K562 (cell line): ENCODE results near the gene CTIF. TPM values are rescaled to one million over a fixed set of nuclear protein-coding genes. Genes with fewer than 3 reads are reported as not detected.

Source experiments
- ATAC-seq: fragments of 200-7000 bp; cut with Tn5 transposase; 3 replicates; pipeline ENCODE4 v1.9.1; 2020; ENCODE audit warnings: moderate library complexity
- BruUV-seq: library from RNA; stranded (reverse); fragments of 400-500 nt; replicated peaks from 2 replicates; lab custom pipeline; 2021; lab: Mats Ljungman, UMichigan
- CTCF ChIA-PET: fragments of 300-600 bp; formaldehyde crosslinking; extraction: SDS; loops from one replicate; lab custom pipeline; 2021; ENCODE audit warnings: low intra/inter-chr PET ratio; lab: Yijun Ruan, JAX
- POLR2A ChIA-PET: fragments of 300-600, 350-650 bp; sonication (Branson Sonifier 250); formaldehyde crosslinking; extraction: SDS; loops from one replicate; lab custom pipeline; 2021; ENCODE audit warnings: antibody characterized with exemption, inconsistent platforms; lab: Yijun Ruan, JAX
- DNase-seq, 4 experiments: peaks; one replicate each; pipeline versions ENCODE4 v3.0.0 to v3.0.0-alpha.2; 2011 to 2018; ENCODE audit warnings: low spot score in 3 of 4, mixed read lengths in 3 of 4; ENCODE audit errors: extremely low read depth in 1 of 4
- FAIRE-seq: peaks from 2 replicates; lab custom pipeline; 2011; peaks lifted over from hg19 to GRCh38; lab: Jason Lieb, UNC
- H2AFZ ChIP-seq: 2 replicates; pipeline ENCODE4 v1.6.0; 2011; ENCODE audit warnings: low read depth, low read length, control low read depth, inconsistent platforms
- H3K27ac ChIP-seq: fragments of 200-600 bp; 3 replicates; pipeline ENCODE4 v1.8.0; 2011; ENCODE audit warnings: low read depth, mild to moderate bottlenecking, control low read depth, inconsistent platforms, low read length, moderate library complexity, mixed read lengths; ENCODE audit errors: extremely low read depth
- H3K27me3 ChIP-seq, 2 experiments: fragments of 300-600 bp in 1 of 2; 2 replicates in 1 of 2; 3 replicates in 1 of 2; pipeline versions ENCODE4 v1.6.0 to v1.8.0; 2011; ENCODE audit warnings: inconsistent platforms in 2 of 2, low read length in 2 of 2, mild to moderate bottlenecking in 1 of 2, mixed read lengths in 1 of 2, moderate library complexity in 1 of 2; ENCODE audit not compliant: control insufficient read depth in 2 of 2, insufficient read depth in 2 of 2
- H3K36me3 ChIP-seq: fragments of 300-600 bp; 3 replicates; pipeline ENCODE4 v1.8.0; 2011; ENCODE audit warnings: mild to moderate bottlenecking, low read length, inconsistent platforms; ENCODE audit not compliant: control insufficient read depth, insufficient read depth
- H3K4me1 ChIP-seq, 2 experiments: fragments of 200-600 bp in 1 of 2; replicated peaks in 1 of 2; 2 replicates in 1 of 2; 3 replicates in 1 of 2; pipeline versions ENCODE4 v1.5.1 to v1.8.0; 2011; ENCODE audit warnings: inconsistent platforms in 2 of 2, low read length in 2 of 2, mild to moderate bottlenecking in 1 of 2, mixed read lengths in 1 of 2, moderate library complexity in 1 of 2; ENCODE audit not compliant: control insufficient read depth in 2 of 2, insufficient read depth in 2 of 2
- H3K4me2 ChIP-seq: 2 replicates; pipeline ENCODE4 v1.6.1; 2011; ENCODE audit warnings: low read length, control low read depth, inconsistent platforms, mixed read lengths; ENCODE audit not compliant: insufficient read depth
- H3K4me3 ChIP-seq: fragments of 200-600 bp; sonication (generic), shearing (Covaris generic); 2 replicates; pipeline ENCODE4 v1.5.1; 2016; ENCODE audit warnings: control low read depth, inconsistent platforms
- H3K79me2 ChIP-seq: fragments of 200-600 bp; 3 replicates; pipeline ENCODE4 v1.8.0; 2011; ENCODE audit warnings: low read length, inconsistent platforms; ENCODE audit not compliant: control insufficient read depth, insufficient read depth
- H3K9ac ChIP-seq, 2 experiments: 2 replicates each; pipeline versions ENCODE4 v1.6.0 to v1.6.1; 2011; ENCODE audit warnings: low read depth in 2 of 2, low read length in 2 of 2, control low read depth in 1 of 2, inconsistent platforms in 1 of 2, mild to moderate bottlenecking in 1 of 2, mixed read lengths in 1 of 2; ENCODE audit not compliant: insufficient read depth in 1 of 2
- H3K9me1 ChIP-seq: one replicate; pipeline ENCODE4 v1.6.0; 2011; ENCODE audit warnings: inconsistent platforms, mild to moderate bottlenecking, low read length, moderate library complexity; ENCODE audit not compliant: control insufficient read depth, insufficient read depth
- H3K9me3 ChIP-seq: replicated peaks from 2 replicates; pipeline ENCODE4 v1.5.1; 2011; ENCODE audit warnings: low read depth, low read length, inconsistent platforms; ENCODE audit not compliant: control insufficient read depth, insufficient read depth
- H4K20me1 ChIP-seq: replicated peaks from 2 replicates; pipeline ENCODE4 v1.6.1; 2011; ENCODE audit warnings: low read length, inconsistent platforms, mixed read lengths; ENCODE audit not compliant: control insufficient read depth, insufficient read depth
- BMI1 ChIP-seq: fragments of 150-350 bp; IDR thresholded peaks from 2 replicates; pipeline ENCODE4 v1.6.1; 2014; ENCODE audit warnings: low read length
- BRCA1 ChIP-seq, 2 experiments: fragments of 450-650 bp in 1 of 2; sonication (generic) in 1 of 2; formaldehyde crosslinking in 1 of 2; IDR thresholded peaks; 2 replicates each; pipeline versions ENCODE4 v1.5.0 to v1.6.1; 2017 to 2020; ENCODE audit warnings: mild to moderate bottlenecking in 1 of 2, missing genetic modification reagents in 1 of 2
- CCNT2 ChIP-seq: IDR thresholded peaks from 2 replicates; pipeline ENCODE4 v1.6.1; 2011; ENCODE audit warnings: borderline replicate concordance, low read depth, mild to moderate bottlenecking, moderate library complexity, mixed read lengths, low read length; ENCODE audit not compliant: insufficient read length; ENCODE audit errors: extremely low read depth
- CEBPZ ChIP-seq: fragments of 150-350 bp; IDR thresholded peaks from 2 replicates; pipeline ENCODE4 v1.6.1; 2014; ENCODE audit warnings: low read depth, mild to moderate bottlenecking, low read length, borderline replicate concordance
- CREB3L1 ChIP-seq: fragments of 450-650 bp; IDR thresholded peaks from 2 replicates; pipeline ENCODE4 v1.6.1; 2014; ENCODE audit warnings: low read depth, mild to moderate bottlenecking, moderate library complexity, borderline replicate concordance
- CSDE1 ChIP-seq, 2 experiments: fragments of 450-650 bp; IDR thresholded peaks; 2 replicates each; pipeline ENCODE4 v1.6.1; 2016; ENCODE audit warnings: mild to moderate bottlenecking in 1 of 2
- CTBP1 ChIP-seq: fragments of 450-650 bp; IDR thresholded peaks from 2 replicates; pipeline ENCODE4 v1.6.1; 2016; ENCODE audit warnings: borderline replicate concordance
- FOXJ3 ChIP-seq: sonication (generic); formaldehyde crosslinking; IDR thresholded peaks from 2 replicates; pipeline ENCODE4 v1.4.0; 2020; ENCODE audit warnings: mild to moderate bottlenecking, missing genetic modification reagents
- MAX ChIP-seq: sonication (generic); formaldehyde crosslinking; IDR thresholded peaks from 2 replicates; pipeline ENCODE4 v1.9.0; 2022; ENCODE audit warnings: mild to moderate bottlenecking, missing genetic modification reagents
- PML ChIP-seq: IDR thresholded peaks from 2 replicates; pipeline ENCODE4 v1.6.1; 2012; ENCODE audit warnings: low read length, inconsistent platforms
- STAG1 ChIP-seq: sonication (generic); formaldehyde crosslinking; IDR thresholded peaks from 2 replicates; pipeline ENCODE4 v1.5.0; 2020; ENCODE audit warnings: missing genetic modification reagents, borderline replicate concordance
- STAT5A ChIP-seq: IDR thresholded peaks from 2 replicates; pipeline ENCODE4 v1.6.1; 2012; ENCODE audit warnings: low read length, inconsistent platforms, borderline replicate concordance
- SUPT5H ChIP-seq: fragments of 450-650 bp; IDR thresholded peaks from 2 replicates; pipeline ENCODE4 v1.6.1; 2016
- TCF3 ChIP-seq: sonication (generic); formaldehyde crosslinking; IDR thresholded peaks from 2 replicates; pipeline ENCODE4 v1.4.0; 2020; ENCODE audit warnings: mild to moderate bottlenecking, missing genetic modification reagents
- ZNF444 ChIP-seq: fragments of 250-450 bp; sonication (Bioruptor Pico); IDR thresholded peaks from 2 replicates; pipeline ENCODE4 v1.4.0; 2020; ENCODE audit warnings: mild to moderate bottlenecking, moderate library complexity
- ZNF766 ChIP-seq: fragments of 200-800 bp; sonication (Bioruptor generic); conservative IDR thresholded peaks from 2 replicates; pipeline ENCODE4 v1.6.1; 2016; ENCODE audit warnings: missing genetic modification characterization, missing compliant biosample characterization
- WGBS: fragments of 100-300 bp; shearing (Covaris generic); methylation state at CpG from one replicate; pipeline ENCODE4 v1.1.6; 2016; ENCODE audit warnings: low coverage, mixed read lengths; ENCODE audit not compliant: insufficient coverage; ENCODE audit errors: missing lambda C conversion rate; 5-methylcytosine and 5-hydroxymethylcytosine counted together
- in situ Hi-C: fragments of 300-500 bp; cut with MboI; formaldehyde crosslinking; loops from 4 replicates; pipeline ENCODE4 v1.15.0; 2018; ENCODE audit warnings: inconsistent platforms, mixed read lengths
- intact Hi-C: fragments of 100-400 bp; cut with micrococcal nuclease; formaldehyde crosslinking; loops from 2 replicates; pipeline ENCODE4 v1.14.2; 2022
- polyA plus RNA-seq, 8 experiments: library from polyadenylated mRNA; depleted of rRNA in 4 of 8; stranded (reverse) in 5 of 8; unstranded in 3 of 8; fragments of >200 nt; fragmentation: Nextera tagmentation in 2 of 8; fragmentation: Illumina TruSeq in 1 of 8; extraction: Ambion mirVana in 2 of 8; extraction: Trizol in 1 of 8; gene quantifications; 2 replicates each; pipeline versions ENCODE4 v1.2.1 to v1.2.3, GENCODE V29; 2011 to 2014; ENCODE audit warnings: inconsistent platforms in 1 of 8, missing spikeins in 1 of 8
- total RNA-seq, 7 experiments: library from RNA; depleted of rRNA in 6 of 7; stranded (reverse); fragments of >200 nt in 6 of 7; fragmentation: Illumina TruSeq in 2 of 7; extraction: Trizol in 2 of 7; gene quantifications; 2 replicates each; pipeline versions ENCODE4 v1.2.1 to v1.2.3, GENCODE V29; 2011 to 2021; ENCODE audit warnings: low replicate concordance in 1 of 7
- TF ChIP-seq, protein P1 (sequence below): sonication (generic); formaldehyde crosslinking; IDR thresholded peaks from 2 replicates; pipeline ENCODE4 v1.8.0; 2022; ENCODE audit warnings: missing genetic modification reagents, mild to moderate bottlenecking, borderline replicate concordance

Gene CTIF
- total and polyA plus RNA-seq, 9 of the 15 experiments (the other 6 are each of a cell fraction or from before 2014, with no cell fraction given) = 0.17 to 11.5 (median 2.2) TPM

- TF ChIP-seq CREB3L1 = no peak
- TF ChIP-seq BRCA1 (IDR thresholded peaks at IDR 0.05) = no peak
- no peak for TF ChIP-seq BRCA1 (CRISPR knock-in tag; IDR thresholded peaks at IDR 0.05)
- TF ChIP-seq ZNF444 (CRISPR knock-in tag) = no peak
- no peak for TF ChIP-seq SUPT5H
- no peak for TF ChIP-seq CSDE1 (IDR thresholded peaks at IDR 0.05)
- TF ChIP-seq FOXJ3 (CRISPR knock-in tag) = no peak
These were observed 343.5 kb downstream of the CTIF start (continued) for GRCh38 chr18:48882379-48882778.

DNA sequence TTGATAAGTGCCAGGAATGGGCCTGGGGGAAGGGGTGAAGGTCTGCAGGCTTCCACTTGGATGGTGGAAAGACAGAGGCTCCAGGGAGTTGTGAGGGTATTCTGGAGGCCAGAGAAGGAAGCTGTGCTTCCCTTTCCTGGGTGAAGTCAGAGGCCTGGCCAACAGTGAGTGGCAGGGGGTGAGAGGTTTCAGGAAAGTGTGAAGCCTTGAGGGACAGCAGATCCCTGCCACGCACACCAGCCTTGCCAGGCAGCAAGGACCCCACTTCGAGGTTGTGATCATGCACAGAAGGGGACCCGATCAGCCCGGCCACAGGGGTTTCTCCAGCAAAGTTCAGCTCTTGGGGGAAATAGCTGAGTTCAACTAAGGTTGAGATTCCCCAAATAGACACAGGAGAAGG, 345.5 kb downstream of the CTIF start:
- Histone ChIP-seq H3K27ac (no peak overlapping the region), H3K4me1 (peaks cover 0 to under 1% of the 10 kb centered on the region in 2 experiments; a peak in 2 of 5 replicates), H4K20me1 (no peaks in the 10 kb centered on the region), H3K9me3 (no peaks in the 10 kb centered on the region), H3K9me1 (no peaks in the 10 kb centered on the region), H3K4me2 (no peak overlapping the region), H3K36me3 (no peaks in the 10 kb centered on the region), H3K79me2 (no peaks in the 10 kb centered on the region), H3K27me3 (no peaks in the 10 kb centered on the region), H3K9ac (no peak overlapping the region), H2AFZ (no peak overlapping the region), H3K4me3 (no peak overlapping the region)
- BruUV-seq = no TSS peak
- in situ Hi-C loops (no loop called here), intact Hi-C loops (no loop called here)
- ChIA-PET CTCF (no interaction called here), POLR2A (no interaction called here)
- DNase-seq (no peak), ATAC-seq (no peak), FAIRE-seq (no peak)
- 3% methylated on average over 4 of the region's 4 CpGs for WGBS
- TF ChIP-seq CCNT2 (no peak), BMI1 (no peak), PML (no peak), STAT5A (no peak), TCF3 (CRISPR knock-in tag) (no peak), CTBP1 (no peak), ZNF766 (CRISPR knock-in tag) (no peak), CEBPZ (no peak), STAG1 (no peak), MAX (CRISPR knock-in tag) (no peak)
- TF ChIP-seq, protein P1, sequence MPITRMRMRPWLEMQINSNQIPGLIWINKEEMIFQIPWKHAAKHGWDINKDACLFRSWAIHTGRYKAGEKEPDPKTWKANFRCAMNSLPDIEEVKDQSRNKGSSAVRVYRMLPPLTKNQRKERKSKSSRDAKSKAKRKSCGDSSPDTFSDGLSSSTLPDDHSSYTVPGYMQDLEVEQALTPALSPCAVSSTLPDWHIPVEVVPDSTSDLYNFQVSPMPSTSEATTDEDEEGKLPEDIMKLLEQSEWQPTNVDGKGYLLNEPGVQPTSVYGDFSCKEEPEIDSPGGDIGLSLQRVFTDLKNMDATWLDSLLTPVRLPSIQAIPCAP (CRISPR knock-in tag) = no peak
